GM12878 (cell line): ENCODE data around the gene SPATA16. TPM values are rescaled to one million over a fixed set of nuclear protein-coding genes. Genes with fewer than 3 reads are reported as not detected.

Source experiments
- ATAC-seq: fragments of 200-7000 bp; cut with Tn5 transposase; 3 replicates; pipeline ENCODE4 v1.9.1; 2020; ENCODE audit warnings: mild to moderate bottlenecking, moderate library complexity
- BruUV-seq: library from RNA; stranded (reverse); fragments of 400-500 nt; replicated peaks from 2 replicates; lab custom pipeline; 2021; lab: Mats Ljungman, UMichigan
- CTCF ChIA-PET: fragments of 300-600 bp; sonication (Branson Sonifier 250); formaldehyde crosslinking; extraction: SDS; loops from one replicate; lab custom pipeline; 2021; ENCODE audit warnings: inconsistent platforms; lab: Yijun Ruan, JAX
- POLR2A ChIA-PET: fragments of 350-600 bp; formaldehyde crosslinking; extraction: SDS; loops from one replicate; lab custom pipeline; 2021; ENCODE audit warnings: inconsistent platforms; lab: Charles Lee
- RAD21 ChIA-PET: fragments of 300-600 bp; sonication (Branson Sonifier 250); formaldehyde crosslinking; loops from one replicate; lab custom pipeline; 2023; ENCODE audit warnings: antibody characterized with exemption; ENCODE audit not compliant: unreplicated experiment; lab: Charles Lee
- SMC1A ChIA-PET: fragments of 300-600 bp; sonication (Branson Sonifier 250); formaldehyde crosslinking; loops from one replicate; lab custom pipeline; 2023; ENCODE audit not compliant: unreplicated experiment, uncharacterized antibody; lab: Charles Lee
- DNase-seq: peaks from one replicate; pipeline ENCODE4 v3.0.0-alpha.2; 2011; ENCODE audit warnings: low read depth, low spot score
- FAIRE-seq: peaks from 3 replicates; lab custom pipeline; 2011; peaks lifted over from hg19 to GRCh38; lab: Jason Lieb, UNC
- H2AFZ ChIP-seq: 2 replicates; pipeline ENCODE4 v1.6.0; 2011; ENCODE audit warnings: low read depth, low read length, control low read depth; ENCODE audit not compliant: control insufficient read depth
- H3K27ac ChIP-seq: 2 replicates; pipeline ENCODE4 v1.5.1; 2011; ENCODE audit warnings: control low read depth; ENCODE audit not compliant: control insufficient read depth, insufficient read depth
- H3K27me3 ChIP-seq, 2 experiments: replicated peaks in 1 of 2; 2 replicates each; pipeline versions ENCODE4 v1.6.0 to v1.6.1; 2011; ENCODE audit warnings: low read length in 1 of 2; ENCODE audit not compliant: control insufficient read depth in 2 of 2, insufficient read depth in 2 of 2
- H3K36me3 ChIP-seq, 2 experiments: 2 replicates each; pipeline ENCODE4 v1.5.1; 2011; ENCODE audit warnings: low read length in 1 of 2; ENCODE audit not compliant: control insufficient read depth in 2 of 2, insufficient read depth in 2 of 2
- H3K4me1 ChIP-seq: 2 replicates; pipeline ENCODE4 v1.6.1; 2011; ENCODE audit warnings: mild to moderate bottlenecking, low read length, moderate library complexity, mixed read lengths; ENCODE audit not compliant: control insufficient read depth, insufficient read depth
- H3K4me2 ChIP-seq: 2 replicates; pipeline ENCODE4 v1.6.0; 2011; ENCODE audit warnings: control low read depth; ENCODE audit not compliant: control insufficient read depth, insufficient read depth
- H3K4me3 ChIP-seq: fragments of 200-600 bp; sonication (generic); 2 replicates; pipeline ENCODE4 v1.5.1; 2016
- H3K79me2 ChIP-seq: 2 replicates; pipeline ENCODE4 v1.6.0; 2011; ENCODE audit warnings: low read length; ENCODE audit not compliant: control insufficient read depth, insufficient read depth
- H3K9ac ChIP-seq: 2 replicates; pipeline ENCODE4 v1.8.0; 2011; ENCODE audit warnings: low read length, control low read depth, mixed read lengths; ENCODE audit not compliant: control insufficient read depth, insufficient read depth
- H3K9me3 ChIP-seq: replicated peaks from 3 replicates; pipeline ENCODE4 v1.5.1; 2011; ENCODE audit warnings: mild to moderate bottlenecking, low read length; ENCODE audit not compliant: control insufficient read depth, insufficient read depth
- H4K20me1 ChIP-seq: 2 replicates; pipeline ENCODE4 v1.6.0; 2011; ENCODE audit not compliant: control insufficient read depth, insufficient read depth
- LARP7 ChIP-seq: fragments of 450-650 bp; IDR thresholded peaks from 2 replicates; pipeline ENCODE4 v1.6.1; 2017; ENCODE audit warnings: mild to moderate bottlenecking
- PKNOX1 ChIP-seq: fragments of 450-650 bp; IDR thresholded peaks from 2 replicates; pipeline ENCODE4 v1.6.1; 2016; ENCODE audit warnings: mild to moderate bottlenecking
- ZNF622 ChIP-seq: fragments of 450-650 bp; IDR thresholded peaks from 2 replicates; pipeline ENCODE4 v1.6.1; 2017; ENCODE audit warnings: mild to moderate bottlenecking, inconsistent platforms
- ZNF687 ChIP-seq: fragments of 450-650 bp; IDR thresholded peaks from 2 replicates; pipeline ENCODE4 v1.6.1; 2017; ENCODE audit warnings: mild to moderate bottlenecking, moderate library complexity
- in situ Hi-C: fragments of 300-500 bp; cut with MboI; formaldehyde crosslinking; loops from 9 replicates; pipeline ENCODE4 v1.14.3; 2018; ENCODE audit warnings: mixed read lengths
- intact Hi-C: fragments of 100-400 bp; cut with micrococcal nuclease; formaldehyde crosslinking; loops from one replicate; pipeline ENCODE4 v1.14.2; 2022; ENCODE audit not compliant: unreplicated experiment
- polyA plus RNA-seq, 11 experiments: library from polyadenylated mRNA; depleted of rRNA in 4 of 11; unstranded in 6 of 11; stranded (reverse) in 5 of 11; fragments of >200 nt; fragmentation: Nextera tagmentation in 4 of 11; fragmentation: Illumina TruSeq in 1 of 11; extraction: Ambion mirVana in 4 of 11; extraction: Trizol in 1 of 11; gene quantifications; 1 replicate in 1 of 11; 2 replicates in 10 of 11; pipeline versions ENCODE4 v1.2.1 to v1.2.3, GENCODE V29; 2011 to 2016; ENCODE audit warnings: inconsistent platforms in 2 of 11, missing spikeins in 2 of 11, low read depth in 1 of 11
- total RNA-seq, 4 experiments: library from RNA; depleted of rRNA in 3 of 4; stranded (reverse); fragments of >200 nt in 3 of 4; fragmentation: Illumina TruSeq in 1 of 4; extraction: Trizol in 1 of 4; gene quantifications; 2 replicates each; pipeline versions ENCODE4 v1.2.1 to v1.2.3, GENCODE V29; 2013 to 2021

SPATA16 gene
- total and polyA plus RNA-seq, 10 of the 15 experiments (the other 5 are each of a cell fraction or from before 2014, with no cell fraction given), result 0.04 TPM; not detected in 9

GRCh38 chr3:173007079-173007723, 133.8 kb downstream of the SPATA16 start (continued):
- TF ChIP-seq ZNF687, result no peak

- FAIRE-seq, result no peak
- Histone ChIP-seq H3K27me3 (no peaks in the 10 kb centered on the region), H3K4me1 (no peaks in the 10 kb centered on the region), H3K4me3 (no peak overlapping the region), H3K4me2 (no peak overlapping the region), H3K36me3 (no peaks in the 10 kb centered on the region), H3K9me3 (no peaks in the 10 kb centered on the region), H2AFZ (no peak overlapping the region), H4K20me1 (no peaks in the 10 kb centered on the region), H3K79me2 (no peaks in the 10 kb centered on the region), H3K27ac (no peak overlapping the region), H3K9ac (no peak overlapping the region)
- ChIA-PET RAD21 (no interaction called here), POLR2A (no interaction called here), SMC1A (no interaction called here), CTCF (no interaction called here)
- no peak for DNase-seq
- TF ChIP-seq ZNF622 (no peak), PKNOX1 (no peak), LARP7 (no peak)
- BruUV-seq, result no TSS peak
- intact Hi-C loops (no loop called here), in situ Hi-C loops (no loop called here)
- ATAC-seq, result no peak
These were observed 135.0 kb downstream of the SPATA16 start for GRCh38 chr3:173006006-173006405.
